CD4-positive, alpha-beta T cell treated with Interleukin-10 for 1 hour (primary cell): Measurements from ENCODE around the gene SPG21.
A peak's percentile ranks its signal among the peaks of the same experiment; 100 is the strongest.
"Not testable (repeated sequence)": the region's sequence is repeated elsewhere in the genome, so short reads cannot be mapped to it uniquely, and the experiment has no call there.

Experiments used
- DNase-seq: peaks from one replicate; pipeline ENCODE4 v3.0.0-alpha.2; 2020

The SPG21 gene, protein sequence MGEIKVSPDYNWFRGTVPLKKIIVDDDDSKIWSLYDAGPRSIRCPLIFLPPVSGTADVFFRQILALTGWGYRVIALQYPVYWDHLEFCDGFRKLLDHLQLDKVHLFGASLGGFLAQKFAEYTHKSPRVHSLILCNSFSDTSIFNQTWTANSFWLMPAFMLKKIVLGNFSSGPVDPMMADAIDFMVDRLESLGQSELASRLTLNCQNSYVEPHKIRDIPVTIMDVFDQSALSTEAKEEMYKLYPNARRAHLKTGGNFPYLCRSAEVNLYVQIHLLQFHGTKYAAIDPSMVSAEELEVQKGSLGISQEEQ

DNA sequence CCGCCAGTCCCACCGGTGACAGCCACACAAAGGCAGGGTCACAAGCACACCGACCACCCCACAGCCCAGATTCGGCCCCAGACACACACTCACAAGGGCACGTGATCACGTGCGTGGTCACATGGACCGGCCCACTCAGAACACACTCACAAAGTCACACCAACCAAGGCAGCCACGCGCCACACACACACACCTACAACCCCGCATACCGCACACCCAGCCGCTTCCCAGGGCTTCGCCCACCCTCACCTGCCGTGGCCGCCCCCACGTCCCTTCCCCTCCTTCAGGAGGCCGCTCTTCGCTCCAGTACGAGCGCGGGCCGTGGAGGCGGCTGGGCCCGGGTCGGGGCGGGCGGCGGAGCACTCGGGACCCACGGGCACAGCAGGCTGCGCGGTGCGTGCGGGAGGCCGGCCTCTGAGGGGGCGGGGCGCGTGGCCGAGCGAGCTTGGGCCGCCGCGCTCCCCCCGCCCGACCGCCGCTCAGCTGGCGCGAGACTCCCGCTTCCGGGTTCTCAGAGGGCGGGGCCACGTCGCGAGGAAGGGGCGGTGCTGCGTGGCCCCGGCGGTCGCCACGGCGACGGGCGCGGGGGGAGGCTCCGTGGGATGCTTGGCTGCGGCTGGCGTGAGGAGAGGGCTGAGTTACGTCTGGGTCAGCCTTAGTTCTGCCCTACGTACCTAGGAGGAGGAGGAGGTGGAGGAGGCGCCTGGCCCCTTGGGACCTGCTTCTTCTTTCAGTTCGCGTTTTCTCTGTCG, at the start of gene SPG21:
TSS of gene SPG21 (minus strand) at position 499 of the 752 bp plus-strand sequence. CDS start 6,345 bp downstream, outside the sequence.
- peak; percentile 93 for DNase-seq

DNA sequence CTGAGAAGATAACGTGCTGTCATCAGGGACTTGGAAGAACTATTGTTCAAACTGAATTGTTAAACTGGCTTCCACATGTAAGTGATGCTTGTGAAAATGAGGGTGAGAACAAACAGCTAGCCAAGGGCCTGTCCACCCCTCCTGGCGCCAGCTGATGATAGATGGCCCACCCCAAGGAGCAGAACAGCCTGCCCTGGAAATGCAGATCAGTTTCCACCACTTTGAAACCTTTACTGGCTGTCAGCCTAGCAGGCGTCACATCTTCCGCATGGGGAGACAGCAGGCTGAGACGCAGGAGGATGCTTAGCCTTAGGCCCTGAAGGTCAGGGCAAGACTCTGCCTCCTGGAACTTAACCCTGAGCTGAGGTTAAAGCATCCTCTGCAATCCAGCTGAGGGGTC, 49.1 kb upstream of the SPG21 start:
- no peak for DNase-seq

DNA sequence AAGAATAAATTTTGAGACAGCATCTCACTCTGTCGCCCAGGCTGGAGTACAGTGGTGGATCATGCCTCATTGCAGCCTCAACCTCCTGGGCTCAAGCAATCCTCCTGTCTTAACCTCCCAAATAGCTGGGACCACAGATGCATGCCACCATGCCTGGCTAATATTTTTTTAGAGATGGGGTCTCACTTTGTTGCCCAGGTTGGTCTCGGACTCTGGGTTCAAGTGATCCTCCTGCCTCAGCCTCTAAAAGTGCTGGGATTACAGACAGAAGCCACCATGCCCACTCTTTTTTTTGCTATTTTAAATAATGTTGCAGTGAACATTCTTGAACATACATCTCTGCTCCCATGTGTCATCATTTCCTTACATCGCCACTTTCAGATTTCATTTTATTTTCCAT, 48.7 kb upstream of the SPG21 start:
- no peak for DNase-seq

DNA sequence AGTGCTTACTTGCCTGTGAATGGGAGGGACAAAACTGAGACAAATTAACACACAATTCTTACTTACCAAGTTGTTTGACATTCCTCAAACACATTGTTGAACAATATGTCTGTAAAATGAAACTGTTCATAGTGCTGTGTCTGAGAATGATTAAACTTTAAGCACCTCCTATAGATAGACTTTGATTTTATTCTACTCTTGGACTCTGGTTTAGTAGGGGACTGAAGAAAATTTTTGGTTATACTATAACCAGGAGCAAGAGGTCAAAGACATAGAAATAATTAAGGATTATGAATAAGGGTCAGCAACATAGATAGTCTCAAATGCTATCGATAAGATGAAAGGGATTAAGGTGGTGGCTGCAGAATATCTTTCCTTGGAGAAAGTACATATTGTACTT, 47.6 kb upstream of the SPG21 start:
- DNase-seq, result no peak

DNA sequence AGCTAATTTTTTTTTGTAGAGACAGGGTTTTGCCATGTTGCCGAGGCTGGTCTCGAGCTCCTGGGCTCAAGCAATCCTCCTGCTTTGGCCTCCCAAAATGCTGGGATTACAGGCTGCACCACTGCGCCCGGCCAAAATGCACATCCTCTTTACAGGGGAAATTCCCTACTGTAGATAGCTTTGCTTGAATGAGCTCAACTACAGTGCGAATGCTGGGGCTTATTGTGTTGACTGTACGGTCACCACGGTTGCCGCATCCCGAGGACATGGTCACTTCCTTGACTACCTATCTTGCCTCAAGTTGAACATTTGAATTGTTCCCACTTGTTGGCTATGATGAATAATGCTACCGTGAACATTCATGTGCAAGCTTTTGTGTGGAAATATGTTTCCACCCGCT, 45.0 kb upstream of the SPG21 start:
- no peak for DNase-seq

DNA sequence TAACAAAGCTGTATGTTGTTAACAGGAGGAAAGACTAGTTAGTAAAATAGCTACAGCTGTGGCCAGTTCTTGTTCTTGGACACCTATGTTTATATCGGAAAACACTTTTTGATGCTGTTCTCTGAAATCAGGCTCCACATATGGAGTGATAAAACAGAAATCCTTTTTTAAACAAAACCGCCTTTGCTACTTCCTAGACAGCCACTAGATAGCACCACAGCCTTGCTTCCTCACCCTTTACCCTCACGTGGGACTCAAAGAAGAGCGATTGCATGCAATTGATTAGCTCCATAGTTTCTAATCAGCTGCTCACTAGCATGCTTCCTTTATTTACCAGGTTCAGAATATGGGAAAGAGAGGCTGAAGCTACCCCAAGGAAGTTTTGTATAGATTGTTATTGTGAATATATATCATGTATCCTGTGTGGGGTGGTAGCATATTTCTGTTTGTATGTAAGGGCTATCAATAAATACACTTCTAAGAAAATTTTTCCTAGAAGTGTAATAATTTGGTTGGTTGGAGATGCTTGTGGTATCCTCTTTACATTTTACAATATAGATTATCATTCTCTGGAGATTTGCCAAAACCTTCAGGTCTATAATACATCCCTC, 44.0 kb upstream of the SPG21 start:
- peak; percentile 48 for DNase-seq

DNA sequence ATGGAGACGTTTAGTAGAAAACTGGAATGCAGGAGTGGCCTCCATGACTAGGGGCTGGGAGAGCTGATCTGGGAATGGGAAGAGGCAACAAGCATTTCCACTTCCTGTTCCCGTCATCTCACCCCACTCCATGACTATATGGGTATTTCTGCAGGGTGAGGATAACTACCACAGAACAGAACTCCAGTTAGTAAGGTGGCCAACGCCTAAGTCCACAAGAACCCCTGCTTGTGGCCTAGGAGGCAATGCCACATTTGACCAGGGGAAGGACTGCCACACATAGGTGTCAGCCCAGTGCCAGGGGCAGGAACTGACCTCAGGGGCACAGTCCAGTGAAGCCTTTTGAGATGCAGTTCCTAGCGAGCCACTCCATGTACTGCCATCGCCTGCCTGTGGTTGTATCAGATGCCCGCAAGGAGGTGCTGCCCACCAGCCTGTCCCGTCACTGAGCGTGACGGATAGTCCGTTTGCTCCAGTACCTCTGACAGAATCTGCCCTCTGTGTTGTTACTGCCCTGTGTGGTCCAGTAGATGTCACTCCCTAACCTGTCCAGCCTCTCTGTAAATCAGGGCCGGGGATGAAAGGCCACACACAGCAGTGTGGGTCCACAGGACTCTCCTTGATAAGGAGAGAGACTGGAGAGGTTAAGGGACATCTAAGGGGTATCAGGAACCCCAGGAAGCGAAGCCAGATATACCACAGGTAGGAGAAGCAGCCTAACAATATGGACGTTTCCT, 43.3 kb upstream of the SPG21 start:
- DNase-seq, result peak; percentile 41

DNA sequence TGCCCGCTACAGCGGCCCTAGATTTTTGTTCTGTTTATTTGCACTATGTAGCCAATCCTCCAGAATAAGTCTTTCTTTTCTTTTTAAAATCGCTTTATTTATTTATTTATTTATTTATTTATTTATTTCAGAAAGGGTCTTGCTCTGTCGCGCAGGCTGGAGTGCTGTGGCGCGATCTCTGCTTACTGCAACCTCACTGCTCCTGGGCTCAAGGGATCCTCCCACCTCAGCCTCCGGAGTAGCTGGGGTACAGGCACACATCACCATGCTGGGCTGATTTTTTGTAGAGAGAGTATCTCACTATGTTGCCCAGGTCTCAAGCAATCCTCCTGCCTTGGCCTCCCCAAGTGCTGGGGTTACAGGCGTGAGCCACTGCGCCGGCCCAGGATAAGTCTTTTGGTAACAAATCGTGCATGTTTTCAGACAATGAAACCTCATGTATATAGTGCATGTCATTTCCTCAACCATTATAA, 40.1 kb upstream of the SPG21 start:
- no peak for DNase-seq

DNA sequence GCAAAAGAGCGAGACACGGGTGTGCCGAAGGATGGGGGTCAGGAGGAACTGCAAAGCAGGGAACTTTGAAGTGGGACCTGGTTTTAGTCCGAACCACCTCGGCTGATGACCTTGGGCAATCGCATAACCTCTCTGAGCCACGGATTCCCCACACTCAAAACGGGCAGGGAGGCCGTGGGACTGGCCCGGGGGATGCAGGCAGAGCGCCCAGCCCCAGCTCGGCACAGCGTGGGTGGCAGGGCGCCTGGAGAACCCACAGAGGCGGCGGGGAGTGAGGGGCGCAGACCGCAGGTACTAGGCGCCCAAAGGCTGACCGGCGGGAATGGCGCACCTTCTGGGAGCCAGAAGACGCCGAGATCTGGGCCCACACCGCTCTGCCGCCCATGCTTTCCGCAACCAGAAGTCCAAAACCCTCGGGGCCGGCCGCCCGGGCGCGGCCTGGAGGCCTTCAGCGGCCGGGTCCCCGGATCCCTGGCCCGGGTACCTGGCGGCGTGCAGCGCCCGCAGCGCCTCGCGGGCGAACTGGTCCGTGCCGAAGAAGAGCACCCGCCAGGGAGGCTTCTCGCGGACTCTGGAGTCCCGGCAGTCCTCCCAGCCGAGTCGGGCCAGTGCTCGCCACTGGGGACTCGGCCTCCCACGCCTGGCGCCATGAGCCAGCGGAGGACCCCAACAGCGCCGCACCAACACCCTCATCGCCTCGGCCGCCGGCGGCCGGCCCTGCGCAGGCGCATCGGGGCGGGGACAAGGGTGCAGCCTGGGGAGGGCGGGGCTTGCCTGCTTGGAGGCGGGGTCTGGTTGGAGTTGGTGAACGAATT, 39.4 kb upstream of the SPG21 start, which contains the start of gene MTFMT:
TSS of gene MTFMT (minus strand) at position 719 of the 815 bp plus-strand sequence. CDS start at position 693, 26 bp downstream.
- DNase-seq, result peak; percentile 93

DNA sequence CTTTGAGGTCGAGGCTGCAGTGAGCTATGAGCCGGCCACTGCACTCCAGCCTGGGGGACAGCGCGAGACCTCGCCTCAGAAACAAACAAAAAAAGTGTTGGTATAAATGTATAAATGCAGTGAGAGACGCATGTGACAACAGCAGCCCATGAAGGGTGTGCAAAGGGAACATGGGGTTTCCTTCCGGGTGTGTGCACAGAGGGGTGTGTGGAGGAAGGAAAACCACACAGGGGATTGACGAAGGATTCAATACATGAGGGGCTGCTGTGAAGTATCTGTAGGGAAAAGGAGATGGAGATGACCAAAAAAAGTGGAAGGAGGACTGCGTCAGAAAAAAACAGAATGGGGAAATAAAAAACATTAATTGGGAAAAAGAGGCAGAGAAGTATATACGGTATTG, 38.6 kb upstream of the SPG21 start:
- peak; percentile 17 for DNase-seq

DNA sequence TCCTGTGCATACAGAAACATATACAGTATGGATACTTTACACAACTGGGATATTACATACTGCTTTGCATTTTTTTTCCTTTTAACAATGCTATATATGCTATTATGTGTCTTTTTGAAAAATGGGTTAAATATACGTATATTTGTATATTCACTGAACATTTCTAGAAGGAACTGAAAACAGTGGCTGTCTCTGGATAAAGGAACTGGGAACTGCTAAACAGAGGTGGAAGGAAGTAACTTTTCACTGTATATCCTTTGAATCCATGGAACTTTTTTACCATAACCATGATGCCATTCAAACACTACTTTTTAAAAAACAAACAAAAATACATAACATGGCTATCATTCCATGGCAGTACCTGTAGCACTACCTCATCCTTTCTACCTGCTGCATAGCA, 37.9 kb upstream of the SPG21 start:
- DNase-seq, result no peak

DNA sequence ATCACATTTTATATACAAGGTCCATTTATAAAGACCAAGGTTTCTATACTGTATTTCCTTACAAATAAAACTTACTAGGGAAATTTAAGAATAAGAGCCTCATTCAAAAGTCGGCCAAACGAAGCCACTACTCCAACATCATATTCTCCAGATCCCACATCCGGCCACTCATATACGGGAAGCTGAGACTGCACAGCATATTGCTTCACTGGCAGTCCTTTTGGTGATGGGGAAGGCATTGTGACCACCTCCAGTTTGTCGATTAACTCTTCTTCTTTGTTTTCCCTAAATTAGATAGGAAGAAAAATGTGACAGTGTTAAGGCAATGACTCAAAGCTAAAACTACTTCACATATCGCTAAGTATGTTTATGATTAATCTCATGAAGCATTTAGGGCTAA, 37.0 kb upstream of the SPG21 start:
- no peak for DNase-seq

DNA sequence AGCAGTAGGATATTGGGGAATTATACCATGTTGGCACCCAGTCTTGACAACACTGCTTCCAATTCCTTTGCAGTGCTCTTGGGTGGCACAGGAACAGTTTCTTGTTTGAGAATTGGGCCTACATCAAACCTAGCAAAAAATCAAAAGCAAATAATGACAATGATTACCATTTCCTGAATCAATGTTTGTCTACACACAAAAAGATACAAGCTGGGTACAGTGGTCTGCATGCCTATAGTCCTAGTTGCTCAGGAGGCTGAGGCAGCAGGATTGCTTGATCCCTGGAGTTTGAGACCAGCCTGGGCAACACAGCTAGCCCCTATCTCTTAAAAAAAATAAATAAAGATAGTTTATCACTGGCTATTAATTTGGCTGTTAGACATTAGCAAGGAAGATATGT, 31.8 kb upstream of the SPG21 start:
- no peak for DNase-seq

DNA sequence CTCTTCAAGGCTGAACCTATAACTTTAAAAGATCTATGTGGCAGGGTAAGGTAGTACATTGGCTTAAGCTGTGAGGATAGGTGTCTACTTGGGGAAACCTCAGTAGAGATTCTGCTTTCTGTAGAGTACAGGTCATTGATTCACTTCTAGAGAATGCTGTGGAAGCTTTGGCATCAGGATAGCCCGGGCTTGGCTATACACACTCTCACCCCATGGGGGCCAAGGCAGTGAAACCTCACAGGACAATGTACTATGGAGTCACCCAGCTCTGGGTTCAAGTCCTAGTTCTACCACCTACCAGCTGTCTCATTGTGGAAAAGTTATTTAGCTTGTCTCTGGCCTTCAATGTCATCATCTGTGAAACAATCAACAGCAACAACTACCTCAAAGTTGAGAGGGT, 30.7 kb upstream of the SPG21 start:
- DNase-seq, result no peak

DNA sequence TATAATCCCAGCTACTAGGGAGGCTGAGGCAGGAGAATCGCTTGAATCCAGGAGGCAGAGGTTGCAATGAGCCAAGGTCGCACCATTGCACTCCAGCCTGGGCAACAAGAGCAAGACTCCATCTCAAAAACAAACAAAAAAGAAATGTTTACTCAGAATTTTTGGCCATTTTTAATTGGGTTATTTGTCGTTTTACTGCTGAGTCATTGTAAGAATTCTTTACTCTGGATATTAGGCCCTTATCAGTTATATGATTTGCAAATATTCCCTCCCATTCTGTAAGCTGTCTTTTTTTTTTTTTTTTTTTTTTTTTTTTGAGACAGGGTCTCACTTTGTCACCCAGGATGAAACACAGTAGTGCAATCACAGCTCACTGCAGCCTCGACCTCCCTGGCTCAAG, 21.5 kb upstream of the SPG21 start:
- DNase-seq, result not testable (repeated sequence)

DNA sequence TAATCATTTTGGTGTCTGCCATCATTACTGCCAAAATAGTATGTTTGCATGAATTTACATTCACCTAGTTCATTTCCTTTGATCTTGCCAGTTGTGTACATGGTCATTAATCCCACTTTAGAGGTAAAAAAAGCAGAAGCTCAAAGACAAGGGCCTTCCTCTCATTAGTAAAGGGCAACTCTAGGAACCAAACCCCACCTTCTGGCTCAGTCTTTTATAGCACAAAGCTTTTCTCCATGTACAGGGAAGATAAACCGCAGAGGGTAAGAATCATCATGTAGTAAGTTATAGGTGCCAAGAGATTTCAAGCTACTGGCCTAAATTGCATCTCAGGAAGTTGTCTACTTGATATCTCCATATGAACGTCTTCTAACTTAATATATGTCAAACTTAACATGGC, 19.3 kb upstream of the SPG21 start:
- no peak for DNase-seq

DNA sequence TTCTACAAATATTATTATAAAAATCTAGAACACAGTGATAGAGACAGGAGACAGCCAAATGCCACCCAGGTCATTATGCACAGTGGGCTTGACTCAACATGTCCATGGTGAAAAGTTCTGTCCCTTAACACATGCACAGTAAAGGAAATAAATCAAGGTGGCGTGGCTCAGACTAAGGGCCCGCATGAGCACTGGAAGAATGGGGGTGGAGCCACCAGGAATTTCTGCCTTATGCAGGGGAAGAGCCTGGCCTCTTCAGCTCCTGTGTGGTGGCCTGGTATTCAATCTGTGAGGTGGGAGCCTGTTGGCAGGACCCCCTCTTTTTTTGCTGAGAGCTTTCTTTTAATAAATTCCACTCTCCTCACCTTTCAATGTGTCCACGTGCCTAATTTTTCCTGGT, 17.2 kb upstream of the SPG21 start:
- no peak for DNase-seq

DNA sequence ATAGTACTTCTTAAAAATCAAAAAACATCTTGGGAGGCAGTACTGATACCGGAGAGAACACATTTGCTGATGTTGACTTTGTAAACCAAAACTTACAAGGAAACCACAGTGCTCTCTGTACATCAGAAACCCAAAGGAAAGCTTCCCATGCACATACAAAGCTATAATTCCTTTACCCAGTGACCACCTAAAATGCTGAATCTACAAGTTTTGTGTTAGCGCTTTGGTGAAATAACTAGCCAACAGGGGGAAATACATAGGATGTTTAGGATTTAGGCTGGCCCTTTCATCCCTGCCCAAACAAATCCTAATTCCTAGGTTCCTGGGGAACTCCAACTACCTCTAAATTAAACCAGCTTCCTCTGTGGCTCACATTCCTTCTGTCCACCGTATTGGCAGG, 15.3 kb upstream of the SPG21 start:
- DNase-seq, result no peak

DNA sequence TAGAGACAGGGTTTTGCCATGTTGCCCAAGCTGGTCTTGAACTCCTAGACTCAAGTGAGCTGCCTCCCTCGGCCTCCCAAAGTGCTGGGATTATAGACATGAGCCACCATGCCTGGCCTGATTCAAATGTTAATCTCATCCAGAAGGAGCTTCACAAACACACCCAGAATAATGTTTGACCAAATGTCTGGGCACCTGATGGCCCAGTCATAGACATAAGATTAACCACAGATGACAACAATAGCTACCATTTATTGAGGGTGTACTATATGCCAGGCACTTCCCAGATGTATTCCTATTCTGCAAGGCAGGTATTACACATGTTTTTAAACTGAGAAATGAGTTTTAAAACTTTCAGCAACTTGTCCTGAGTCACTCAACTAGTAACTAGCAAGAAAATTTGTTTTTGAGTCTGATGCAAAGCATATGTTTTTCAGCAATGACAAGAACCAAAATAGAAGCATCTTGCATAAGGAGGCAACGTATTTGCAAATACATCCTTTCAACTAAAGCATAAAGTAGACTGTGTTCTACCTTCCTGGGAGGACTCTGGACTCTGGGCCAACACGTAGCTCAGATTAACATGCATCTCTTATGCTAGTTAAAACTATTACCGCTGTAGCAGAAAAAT, 8.1 kb upstream of the SPG21 start:
- DNase-seq, result no peak

DNA sequence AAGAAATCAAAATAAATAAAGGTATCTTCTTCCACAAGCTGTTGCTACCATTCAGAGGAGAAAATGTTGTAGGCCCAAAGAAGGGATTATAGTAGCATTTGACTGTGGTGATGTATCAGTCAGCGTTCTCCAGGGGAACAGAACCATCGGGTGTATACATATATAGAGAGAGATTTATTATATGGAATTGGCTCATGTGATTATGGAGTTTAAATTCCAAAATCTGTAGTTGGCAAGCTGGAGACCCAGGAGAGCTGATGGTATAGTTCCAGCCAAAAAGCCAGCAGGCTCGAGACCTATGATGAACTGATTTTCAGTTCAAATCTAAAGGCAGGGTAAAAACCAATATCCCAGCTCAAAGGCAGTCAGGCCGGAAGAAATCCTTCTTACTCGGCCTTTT, 7.4 kb upstream of the SPG21 start:
- no peak for DNase-seq

DNA sequence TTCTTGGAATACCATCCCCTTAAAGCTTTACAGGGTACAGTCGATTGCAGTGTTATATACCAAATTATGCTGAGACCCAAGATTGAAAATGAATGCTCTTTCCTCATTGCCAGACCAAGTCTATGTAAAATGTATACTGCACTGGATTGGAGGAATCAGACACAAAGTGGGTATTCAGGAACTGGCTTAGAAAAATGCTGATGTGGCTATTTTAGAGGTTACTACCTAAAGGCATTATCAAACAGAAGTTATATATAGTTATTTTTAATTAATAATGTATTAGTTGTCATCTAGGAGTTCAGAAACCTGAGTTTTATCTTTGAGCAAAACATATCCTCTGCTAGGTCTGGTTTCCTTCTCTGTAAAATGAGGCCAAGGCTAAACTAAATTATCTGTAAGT, 3.6 kb upstream of the SPG21 start:
- no peak for DNase-seq
